MCF 10A (cell line): ENCODE data around the gene PXYLP1. TPM values are rescaled to one million over a fixed set of nuclear protein-coding genes. Genes with fewer than 3 reads are reported as not detected.

ENCODE experiments used
- BruUV-seq: library from RNA; stranded (reverse); fragments of 400-500 nt; replicated peaks from 2 replicates; lab custom pipeline; 2021; lab: Mats Ljungman, UMichigan
- CTCF ChIA-PET: fragments of 300-600 bp; sonication (Branson Sonifier 250); formaldehyde crosslinking; extraction: SDS; loops from one replicate; lab custom pipeline; 2021; ENCODE audit warnings: antibody characterized with exemption, inconsistent platforms; lab: Yijun Ruan, JAX
- POLR2A ChIA-PET: fragments of 300-600, 350-650 bp; sonication (Branson Sonifier 250); formaldehyde crosslinking; extraction: SDS; loops from one replicate; lab custom pipeline; 2020; ENCODE audit warnings: antibody characterized with exemption, inconsistent platforms; lab: Yijun Ruan, JAX
- DNase-seq: peaks from one replicate; pipeline ENCODE4 v3.0.0-alpha.2; 2018; ENCODE audit not compliant: unreplicated experiment
- H3K27ac Mint-ChIP-seq: one replicate; pipeline ENCODE4 v1.8.0; 2022; ENCODE audit warnings: mild to moderate bottlenecking, low read depth, mixed read lengths; ENCODE audit not compliant: unreplicated experiment
- H3K27me3 Mint-ChIP-seq: one replicate; pipeline ENCODE4 v1.8.0; 2022; ENCODE audit warnings: mixed read lengths; ENCODE audit not compliant: insufficient read depth, unreplicated experiment
- H3K36me3 Mint-ChIP-seq: one replicate; pipeline ENCODE4 v1.8.0; 2022; ENCODE audit warnings: mild to moderate bottlenecking, moderate library complexity, mixed read lengths; ENCODE audit not compliant: insufficient read depth, unreplicated experiment
- H3K4me1 Mint-ChIP-seq: one replicate; pipeline ENCODE4 v1.8.0; 2022; ENCODE audit warnings: mixed read lengths; ENCODE audit not compliant: insufficient read depth, unreplicated experiment
- H3K4me3 Mint-ChIP-seq: one replicate; pipeline ENCODE4 v1.8.0; 2022; ENCODE audit warnings: mild to moderate bottlenecking, moderate library complexity, mixed read lengths; ENCODE audit not compliant: unreplicated experiment
- H3K9me3 Mint-ChIP-seq: one replicate; pipeline ENCODE4 v1.8.0; 2022; ENCODE audit warnings: mixed read lengths; ENCODE audit not compliant: unreplicated experiment
- intact Hi-C: fragments of 100-400 bp; cut with micrococcal nuclease; formaldehyde crosslinking; loops from 2 replicates; pipeline ENCODE4 v1.14.1; 2022
- total RNA-seq: library from RNA; stranded (reverse); gene quantifications from 2 replicates; pipeline ENCODE4 v1.2.3, GENCODE V29; 2022
- TF ChIP-seq, protein P1 (sequence below): fragments of 200-600 bp; IDR thresholded peaks from one replicate; pipeline ENCODE4 v1.8.0; 2022; ENCODE audit warnings: antibody characterized with exemption, mild to moderate bottlenecking; ENCODE audit not compliant: unreplicated experiment

Gene PXYLP1
- total RNA-seq, 1 experiment from 2014 or later, result 2.1 TPM

DNA sequence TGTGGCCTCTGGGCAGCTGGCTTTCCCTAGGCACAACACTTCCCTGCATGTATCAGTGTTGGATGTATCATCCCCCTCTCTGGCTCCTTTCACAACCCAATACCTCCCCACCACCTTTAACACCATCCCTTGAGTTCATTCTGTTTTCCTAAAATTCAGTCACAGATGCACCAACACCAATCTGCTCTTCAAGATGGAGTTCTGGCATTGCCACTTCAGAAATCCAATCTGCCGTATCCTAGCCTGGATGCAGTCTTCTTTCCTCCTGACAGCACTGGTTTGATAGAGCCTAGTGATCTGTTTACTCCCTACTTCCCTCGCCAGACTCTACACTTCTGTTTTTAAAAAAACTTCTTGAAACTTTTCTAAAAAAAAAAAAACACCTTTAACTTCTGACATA is 21.7 kb downstream of the PXYLP1 start:
- ChIA-PET POLR2A (no interaction called here), CTCF (interaction anchor here (1.0 kb wide), 1 partner anchor 266 kb away, joined by 3 read pairs; no protein-coding TSS in a partner anchor)
- intact Hi-C loops, result no loop called here
- no peaks in the 10 kb centered on the region for H3K36me3 Mint-ChIP-seq
- TF ChIP-seq, protein P1, sequence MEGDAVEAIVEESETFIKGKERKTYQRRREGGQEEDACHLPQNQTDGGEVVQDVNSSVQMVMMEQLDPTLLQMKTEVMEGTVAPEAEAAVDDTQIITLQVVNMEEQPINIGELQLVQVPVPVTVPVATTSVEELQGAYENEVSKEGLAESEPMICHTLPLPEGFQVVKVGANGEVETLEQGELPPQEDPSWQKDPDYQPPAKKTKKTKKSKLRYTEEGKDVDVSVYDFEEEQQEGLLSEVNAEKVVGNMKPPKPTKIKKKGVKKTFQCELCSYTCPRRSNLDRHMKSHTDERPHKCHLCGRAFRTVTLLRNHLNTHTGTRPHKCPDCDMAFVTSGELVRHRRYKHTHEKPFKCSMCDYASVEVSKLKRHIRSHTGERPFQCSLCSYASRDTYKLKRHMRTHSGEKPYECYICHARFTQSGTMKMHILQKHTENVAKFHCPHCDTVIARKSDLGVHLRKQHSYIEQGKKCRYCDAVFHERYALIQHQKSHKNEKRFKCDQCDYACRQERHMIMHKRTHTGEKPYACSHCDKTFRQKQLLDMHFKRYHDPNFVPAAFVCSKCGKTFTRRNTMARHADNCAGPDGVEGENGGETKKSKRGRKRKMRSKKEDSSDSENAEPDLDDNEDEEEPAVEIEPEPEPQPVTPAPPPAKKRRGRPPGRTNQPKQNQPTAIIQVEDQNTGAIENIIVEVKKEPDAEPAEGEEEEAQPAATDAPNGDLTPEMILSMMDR, result no peak
- no TSS peak for BruUV-seq
- no peaks in the 10 kb centered on the region for H3K4me1 Mint-ChIP-seq
- no peak overlapping the region for H3K27ac Mint-ChIP-seq
- H3K9me3 Mint-ChIP-seq, result no peaks in the 10 kb centered on the region
- H3K4me3 Mint-ChIP-seq, result no peak overlapping the region
- H3K27me3 Mint-ChIP-seq, result no peaks in the 10 kb centered on the region
- DNase-seq, result no peak

DNA sequence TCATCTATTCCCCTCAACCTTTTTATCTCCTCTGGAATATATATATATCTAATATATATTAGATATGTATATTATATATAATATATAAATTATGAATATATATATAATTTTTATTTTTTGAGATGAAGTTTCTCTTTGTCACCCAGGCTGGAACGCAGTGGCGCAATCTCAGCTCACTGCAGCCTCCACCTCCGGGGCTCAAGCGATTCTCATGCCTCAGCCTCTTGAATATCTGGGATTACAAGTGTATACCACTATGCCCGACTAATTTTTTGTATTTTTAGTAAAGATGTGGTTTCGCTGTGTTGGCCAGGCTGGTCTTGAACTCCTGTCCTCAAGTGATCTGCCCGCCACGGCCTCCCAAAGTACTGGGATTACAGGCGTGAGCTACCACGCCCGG is 22.2 kb downstream of the PXYLP1 start:
- H3K27ac Mint-ChIP-seq, result no peak overlapping the region
- CTCF ChIA-PET, result interaction anchor here (1.0 kb wide), 1 partner anchor 266 kb away, joined by 3 read pairs; no protein-coding TSS in a partner anchor

DNA sequence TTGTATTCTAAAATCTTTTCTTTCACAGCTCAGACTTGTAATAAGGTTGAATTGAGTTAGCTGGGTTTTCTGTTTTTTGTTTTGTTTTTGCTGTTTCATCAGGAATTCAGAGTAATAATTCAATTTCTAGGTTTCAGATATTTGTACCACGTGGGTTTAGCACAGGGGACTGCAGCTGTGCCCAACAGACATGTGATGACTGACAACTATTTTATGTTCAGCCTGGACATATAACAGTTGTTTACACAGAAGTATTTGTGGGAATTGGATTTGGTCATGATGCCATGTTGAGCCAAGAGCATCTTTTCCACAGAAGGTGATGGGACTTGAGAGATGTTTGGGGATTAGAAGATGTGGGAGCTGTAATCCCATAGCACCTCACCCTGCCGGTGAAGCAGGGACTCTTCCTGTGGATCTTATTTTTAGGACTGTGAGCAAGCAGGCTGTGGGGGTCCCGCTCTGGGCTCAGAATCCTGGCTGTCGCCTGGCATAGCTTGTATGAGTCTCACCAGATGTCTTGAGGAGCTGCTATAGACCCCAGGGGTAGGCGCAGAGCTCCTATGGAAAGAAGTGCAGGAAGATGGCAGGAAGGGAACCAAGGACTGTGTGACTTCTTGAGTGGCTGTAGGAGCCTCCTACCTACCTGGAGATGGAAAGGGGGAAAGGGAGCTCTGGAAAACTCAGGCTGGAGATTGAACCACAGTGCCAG is 23.7 kb downstream of the PXYLP1 start:
- Mint-ChIP-seq H3K36me3 (no peaks in the 10 kb centered on the region), H3K4me3 (no peak overlapping the region), H3K27ac (no peak overlapping the region), H3K27me3 (no peaks in the 10 kb centered on the region), H3K9me3 (no peaks in the 10 kb centered on the region), H3K4me1 (no peaks in the 10 kb centered on the region)
- CTCF ChIA-PET, result interaction anchor here (0.6 to 2.5 kb wide), 11 partner anchors 9 to 716 kb away, joined by 3 to 11 read pairs (median 3); partner anchors contain the start of gene PXYLP1
- POLR2A ChIA-PET, result no interaction called here
- no TSS peak for BruUV-seq
- no peak for DNase-seq
- intact Hi-C loops, result no loop called here
- TF ChIP-seq, protein P1, result no peak

More for the DNA sequence above, 22.2 kb downstream of the PXYLP1 start:
- H3K9me3 Mint-ChIP-seq, result no peaks in the 10 kb centered on the region
- DNase-seq, result no peak
- intact Hi-C loops, result no loop called here
- H3K36me3 Mint-ChIP-seq, result no peaks in the 10 kb centered on the region
- H3K27me3 Mint-ChIP-seq, result no peaks in the 10 kb centered on the region
- no TSS peak for BruUV-seq
- TF ChIP-seq, protein P1, result no peak
- POLR2A ChIA-PET, result interaction anchor here (0.6 to 0.9 kb wide), 2 partner anchors 25 to 308 kb away, joined by 3 read pairs; no protein-coding TSS in a partner anchor
- H3K4me1 Mint-ChIP-seq, result no peaks in the 10 kb centered on the region
- no peak overlapping the region for H3K4me3 Mint-ChIP-seq

DNA sequence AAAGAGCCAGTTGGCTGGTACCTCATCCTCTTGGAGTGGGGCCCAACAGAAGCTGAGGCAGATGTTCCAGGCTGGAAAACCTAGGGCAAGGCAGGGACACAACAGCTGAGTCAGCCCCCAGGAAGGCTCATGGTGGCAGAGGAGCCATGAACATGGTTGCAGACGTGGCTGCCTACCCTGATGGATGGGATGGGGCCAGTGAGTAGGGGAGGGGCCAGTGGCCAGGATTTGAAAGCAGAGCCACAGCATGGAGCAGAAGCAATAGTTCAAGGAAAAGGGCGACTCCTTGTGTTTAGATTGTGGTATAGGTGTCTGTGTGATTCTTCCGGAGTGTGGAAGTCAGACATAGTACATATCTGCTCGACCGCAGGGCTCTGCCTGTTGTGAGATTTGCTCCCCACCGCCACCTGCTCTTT is 24.2 kb downstream of the PXYLP1 start:
- BruUV-seq, result no TSS peak
- CTCF ChIA-PET, result interaction anchor here (0.6 to 2.5 kb wide), 10 partner anchors 10 to 716 kb away, joined by 3 to 11 read pairs (median 4); partner anchors contain the start of gene PXYLP1
- H3K9me3 Mint-ChIP-seq, result no peaks in the 10 kb centered on the region
- POLR2A ChIA-PET, result no interaction called here
- peak; percentile 53 for DNase-seq
- H3K27me3 Mint-ChIP-seq, result no peaks in the 10 kb centered on the region
- intact Hi-C loops, result no loop called here
- TF ChIP-seq, protein P1, result no peak
- no peaks in the 10 kb centered on the region for H3K4me1 Mint-ChIP-seq
- no peak overlapping the region for H3K27ac Mint-ChIP-seq
- H3K36me3 Mint-ChIP-seq, result no peaks in the 10 kb centered on the region
- no peak overlapping the region for H3K4me3 Mint-ChIP-seq
